Measurements from ENCODE around the gene AMBRA1.

The AMBRA1 gene

DNA sequence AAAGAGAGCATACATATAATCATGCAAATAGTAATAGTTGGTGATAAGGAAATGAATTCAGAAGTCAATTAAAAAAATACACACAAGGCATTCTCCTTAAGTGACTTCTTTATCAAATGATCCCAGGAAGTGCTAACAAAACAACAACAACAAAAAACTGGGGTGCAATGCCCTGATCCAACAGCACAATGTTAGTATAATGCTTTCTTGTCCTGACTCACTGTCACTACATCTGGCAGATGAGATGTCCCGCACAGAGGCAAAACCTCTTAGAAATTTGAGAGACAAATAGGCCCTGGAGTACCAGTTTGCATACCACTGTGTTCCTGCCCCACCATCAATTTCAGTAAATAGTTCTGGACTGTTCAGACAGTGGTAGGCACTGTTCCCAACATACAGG, 11.0 kb upstream of the AMBRA1 start:
- DNase-seq (ENCODE audit: low read depth) = no peak
- no peak overlapping the region for H3K4me3 ChIP-seq (ENCODE audit: low read depth, low read length)
- TF ChIP-seq, protein P1, sequence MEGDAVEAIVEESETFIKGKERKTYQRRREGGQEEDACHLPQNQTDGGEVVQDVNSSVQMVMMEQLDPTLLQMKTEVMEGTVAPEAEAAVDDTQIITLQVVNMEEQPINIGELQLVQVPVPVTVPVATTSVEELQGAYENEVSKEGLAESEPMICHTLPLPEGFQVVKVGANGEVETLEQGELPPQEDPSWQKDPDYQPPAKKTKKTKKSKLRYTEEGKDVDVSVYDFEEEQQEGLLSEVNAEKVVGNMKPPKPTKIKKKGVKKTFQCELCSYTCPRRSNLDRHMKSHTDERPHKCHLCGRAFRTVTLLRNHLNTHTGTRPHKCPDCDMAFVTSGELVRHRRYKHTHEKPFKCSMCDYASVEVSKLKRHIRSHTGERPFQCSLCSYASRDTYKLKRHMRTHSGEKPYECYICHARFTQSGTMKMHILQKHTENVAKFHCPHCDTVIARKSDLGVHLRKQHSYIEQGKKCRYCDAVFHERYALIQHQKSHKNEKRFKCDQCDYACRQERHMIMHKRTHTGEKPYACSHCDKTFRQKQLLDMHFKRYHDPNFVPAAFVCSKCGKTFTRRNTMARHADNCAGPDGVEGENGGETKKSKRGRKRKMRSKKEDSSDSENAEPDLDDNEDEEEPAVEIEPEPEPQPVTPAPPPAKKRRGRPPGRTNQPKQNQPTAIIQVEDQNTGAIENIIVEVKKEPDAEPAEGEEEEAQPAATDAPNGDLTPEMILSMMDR (IDR thresholded peaks at IDR 0.05; ENCODE audit: insufficient read depth, low read depth, low read length, missing control alignments) = no peak

DNA sequence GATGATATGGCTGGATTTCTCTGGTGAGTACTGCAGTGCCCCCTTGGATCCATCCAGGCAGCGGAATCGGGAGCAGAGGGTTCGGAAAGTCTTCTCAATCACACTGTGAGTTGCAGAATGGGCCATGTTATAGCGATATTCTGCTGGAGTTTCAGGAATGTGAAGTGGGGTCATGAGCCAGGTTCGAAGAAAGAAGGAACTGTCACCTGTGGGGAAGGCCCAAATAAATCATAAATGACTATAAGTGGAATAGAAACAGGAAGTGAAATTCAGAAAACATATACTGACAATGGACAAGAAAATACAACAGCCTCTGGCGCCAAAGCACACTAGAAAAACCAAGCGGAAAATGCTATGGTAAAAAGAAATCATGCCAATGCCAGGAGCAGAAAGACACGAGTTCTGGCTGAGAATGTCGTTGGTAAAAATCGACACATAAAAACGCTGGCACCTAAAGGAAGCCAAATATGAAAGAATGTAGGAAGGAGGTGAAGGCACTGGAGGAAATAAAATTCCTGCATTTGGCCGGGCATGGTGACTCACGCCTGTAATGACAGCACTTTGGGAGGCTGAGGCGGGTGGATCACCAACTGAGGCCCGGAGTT, 10.0 kb upstream of the AMBRA1 start:
- H3K4me3 ChIP-seq (ENCODE audit: low read depth, low read length) = no peak overlapping the region
- TF ChIP-seq, protein P1 (IDR thresholded peaks at IDR 0.05; ENCODE audit: insufficient read depth, low read depth, low read length, missing control alignments) = no peak
- peak; percentile 30 for DNase-seq (ENCODE audit: low read depth)

DNA sequence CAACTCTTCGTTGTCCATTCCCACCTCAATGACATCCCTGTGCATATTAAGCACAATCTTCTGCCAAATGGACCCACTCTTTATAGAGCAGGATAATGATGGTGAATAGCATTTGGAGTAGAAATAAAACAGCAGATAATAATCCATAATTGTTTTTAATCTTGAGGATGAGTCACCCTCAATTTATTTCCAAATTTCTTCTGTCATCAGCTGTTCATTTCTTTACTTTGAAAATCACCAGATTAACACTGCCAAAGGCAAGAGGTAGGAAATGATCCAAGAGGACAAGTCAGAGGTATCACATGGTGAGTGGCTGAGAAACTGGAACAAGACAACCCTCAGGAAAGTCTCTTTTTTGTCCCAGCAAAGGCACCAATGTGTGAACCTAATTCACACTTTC, 7.3 kb upstream of the AMBRA1 start:
- TF ChIP-seq, protein P1 (IDR thresholded peaks at IDR 0.05; ENCODE audit: insufficient read depth, low read depth, low read length, missing control alignments) = no peak

DNA sequence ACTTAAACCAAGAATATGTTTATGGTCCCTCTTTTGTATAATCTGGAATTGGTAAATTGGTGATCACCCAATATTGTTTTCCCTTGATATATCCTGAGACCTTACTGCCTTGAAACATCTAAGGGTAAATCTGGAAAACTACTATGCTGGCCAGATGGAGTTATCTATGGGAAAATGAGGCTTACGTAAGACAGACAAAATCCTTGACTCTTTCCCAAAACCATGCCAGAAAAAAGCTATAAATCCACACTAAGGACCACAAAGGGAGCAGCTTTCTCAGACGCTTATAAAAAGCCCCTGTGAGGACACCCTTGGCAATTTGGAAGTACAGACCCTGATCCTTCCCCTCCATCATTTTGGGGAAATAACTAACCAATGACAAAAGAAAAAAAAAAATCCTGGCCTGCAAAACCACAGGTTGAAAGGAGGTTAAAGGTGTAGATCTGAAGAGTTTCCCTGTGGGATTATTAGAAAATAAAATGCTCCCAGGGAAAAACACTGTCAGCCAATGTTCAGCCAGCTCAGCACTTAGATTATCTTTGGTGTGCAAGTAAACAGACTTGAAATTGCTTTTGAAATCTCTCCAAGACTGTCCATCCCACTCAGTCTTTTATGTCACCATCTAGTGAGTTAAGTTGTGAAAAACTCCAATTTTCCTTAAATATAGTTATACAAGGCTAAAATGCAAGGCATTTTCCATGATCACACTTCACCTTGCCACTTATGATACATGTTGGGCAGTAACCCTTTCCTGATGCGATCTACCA, 6.6 kb upstream of the AMBRA1 start:
- DNase-seq (ENCODE audit: low read depth) = no peak
- no peak overlapping the region for H3K4me3 ChIP-seq (ENCODE audit: low read depth, low read length)
- TF ChIP-seq, protein P1 (IDR thresholded peaks at IDR 0.05; ENCODE audit: insufficient read depth, low read depth, low read length, missing control alignments) = no peak

More for the DNA sequence above, 7.3 kb upstream of the AMBRA1 start:
- H3K4me3 ChIP-seq (ENCODE audit: low read depth, low read length) = no peak overlapping the region
- DNase-seq (ENCODE audit: low read depth) = no peak

DNA sequence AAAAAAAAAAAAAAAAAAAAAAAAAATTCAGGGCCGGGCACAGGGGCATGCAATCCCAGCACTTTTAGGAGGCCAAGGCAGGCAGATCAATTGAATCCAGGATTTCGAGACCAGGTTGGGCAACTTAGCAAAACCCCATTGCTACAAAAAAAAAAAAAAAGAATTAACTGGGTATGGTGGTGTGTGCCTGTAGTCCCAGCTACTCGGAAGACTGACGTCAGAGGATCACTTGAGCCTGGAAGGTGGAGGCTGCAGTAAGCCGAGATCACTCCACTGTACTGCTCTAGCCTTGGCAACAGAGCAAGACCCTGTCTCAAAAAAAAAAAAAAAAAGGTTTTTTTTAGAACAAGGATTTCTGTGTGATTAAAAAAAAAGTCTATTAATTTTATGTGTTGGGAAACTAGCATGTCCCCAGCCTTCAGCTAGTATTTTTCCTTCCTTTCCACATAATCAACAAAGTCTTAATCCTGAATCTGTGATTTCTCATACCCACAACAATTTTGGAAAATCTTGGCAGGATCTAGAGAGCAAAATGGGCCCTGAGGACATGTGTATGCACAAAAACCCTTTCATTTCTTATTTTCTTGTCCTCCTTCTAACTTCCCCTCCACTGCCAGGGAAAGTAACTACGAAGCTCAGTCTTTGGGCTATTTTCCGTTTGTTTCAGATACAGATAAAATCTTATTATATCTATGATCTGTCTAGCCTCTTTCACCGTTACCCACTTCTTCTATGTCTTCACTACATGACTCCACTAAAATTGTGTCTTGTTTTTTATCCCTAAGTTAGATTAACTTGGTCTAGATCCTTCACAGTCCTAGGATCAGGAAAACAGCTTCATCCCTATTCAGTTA, 5.7 kb upstream of the AMBRA1 start:
- no peak overlapping the region for H3K4me3 ChIP-seq (ENCODE audit: low read depth, low read length)
- no peak for DNase-seq (ENCODE audit: low read depth)
- TF ChIP-seq, protein P1 (IDR thresholded peaks at IDR 0.05; ENCODE audit: insufficient read depth, low read depth, low read length, missing control alignments) = no peak

DNA sequence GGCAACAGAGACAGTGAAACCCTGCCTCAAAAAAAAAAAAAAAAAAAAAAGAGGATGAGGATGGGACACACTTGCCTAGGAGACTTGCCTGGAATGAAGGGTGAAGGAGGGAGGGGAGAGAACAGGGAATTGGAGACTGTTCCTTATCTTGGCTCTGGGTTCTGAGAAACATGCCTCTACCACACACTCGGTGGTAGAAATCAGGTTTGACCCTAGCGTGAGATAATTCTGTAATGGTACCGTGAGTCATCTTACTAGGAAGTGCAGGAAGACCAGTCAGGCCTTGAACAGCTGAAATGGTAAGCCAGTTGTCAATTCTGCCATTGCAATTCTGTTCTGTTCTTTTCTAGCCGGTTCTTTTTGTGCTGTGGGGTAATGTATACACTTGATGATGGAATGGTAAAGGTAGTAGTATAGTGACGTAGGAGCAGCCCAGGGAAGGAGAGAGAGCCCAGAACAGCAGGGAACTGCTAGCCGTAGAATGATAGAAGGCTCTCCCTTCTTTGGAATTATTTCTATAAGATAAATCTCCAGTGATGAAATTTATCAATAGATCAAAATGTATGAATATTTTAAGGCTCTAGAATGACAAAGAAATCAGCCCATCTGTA, 3.9 kb upstream of the AMBRA1 start:
- DNase-seq (ENCODE audit: low read depth) = no peak
- no peak overlapping the region for H3K4me3 ChIP-seq (ENCODE audit: low read depth, low read length)
- TF ChIP-seq, protein P1 (IDR thresholded peaks at IDR 0.05; ENCODE audit: insufficient read depth, low read depth, low read length, missing control alignments) = no peak

Data from GM12865 (cell line).